Measurements from ENCODE around the gene OPRD1. TPM values are rescaled to one million over a fixed set of nuclear protein-coding genes. Genes with fewer than 3 reads are reported as not detected.
"Not testable (repeated sequence)": the region's sequence is repeated elsewhere in the genome, so short reads cannot be mapped to it uniquely, and the experiment has no call there.

Gene OPRD1
- polyA plus RNA-seq, 3 donors = 0.26 to 0.33 (median 0.33) TPM

GRCh38 chr1:28796352-28797211, 15.4 kb upstream of the OPRD1 start:
- DNase-seq (ENCODE audit: low read depth in 3 of 3, low spot score in 2 of 3) = no peak

GRCh38 chr1:28800324-28800723, 11.6 kb upstream of the OPRD1 start:
- DNase-seq (ENCODE audit: low read depth in 3 of 3, low spot score in 2 of 3) = no peak

GRCh38 chr1:28801461-28801860, 10.5 kb upstream of the OPRD1 start:
- no peak for DNase-seq (ENCODE audit: low read depth in 3 of 3, low spot score in 2 of 3)

- DNase-seq (ENCODE audit: low read depth in 3 of 3, low spot score in 2 of 3) = no peak
These were observed 8.9 kb upstream of the OPRD1 start for GRCh38 chr1:28803051-28803450.

GRCh38 chr1:28803662-28804061, 8.3 kb upstream of the OPRD1 start:
- DNase-seq (ENCODE audit: low read depth in 3 of 3, low spot score in 2 of 3) = no peak

- no peak for DNase-seq (ENCODE audit: low read depth in 3 of 3, low spot score in 2 of 3)
These were observed 7.9 kb upstream of the OPRD1 start for GRCh38 chr1:28804071-28804470.

- DNase-seq (ENCODE audit: low read depth in 3 of 3, low spot score in 2 of 3) = no peak
These were observed 4.9 kb upstream of the OPRD1 start for GRCh38 chr1:28807046-28807445.

- DNase-seq (ENCODE audit: low read depth in 3 of 3, low spot score in 2 of 3) = no peak
These were observed 4.0 kb upstream of the OPRD1 start for GRCh38 chr1:28807986-28808385.

- DNase-seq (ENCODE audit: low read depth in 3 of 3, low spot score in 2 of 3) = no peak
These were observed 603 bp upstream of the OPRD1 start for GRCh38 chr1:28811369-28811765.

- no peak for DNase-seq (ENCODE audit: low read depth in 3 of 3, low spot score in 2 of 3)
These were observed 899 bp downstream of the OPRD1 start for GRCh38 chr1:28812669-28813468.

- no peak for DNase-seq (ENCODE audit: low read depth in 3 of 3, low spot score in 2 of 3)
These were observed 2.0 kb downstream of the OPRD1 start for GRCh38 chr1:28813931-28814465.

- no peak for DNase-seq (ENCODE audit: low read depth in 3 of 3, low spot score in 2 of 3)
These were observed 3.7 kb downstream of the OPRD1 start for GRCh38 chr1:28815533-28816185.

- no peak for DNase-seq (ENCODE audit: low read depth in 3 of 3, low spot score in 2 of 3)
These were observed 5.2 kb downstream of the OPRD1 start for GRCh38 chr1:28817133-28817532.

- DNase-seq (ENCODE audit: low read depth in 3 of 3, low spot score in 2 of 3) = no peak
These were observed 7.0 kb downstream of the OPRD1 start for GRCh38 chr1:28819020-28819419.

GRCh38 chr1:28822799-28823198, 10.8 kb downstream of the OPRD1 start:
- no peak for DNase-seq (ENCODE audit: low read depth in 3 of 3, low spot score in 2 of 3)

GRCh38 chr1:28824061-28824460, 12.1 kb downstream of the OPRD1 start:
- DNase-seq (ENCODE audit: low read depth in 3 of 3, low spot score in 2 of 3) = not testable (repeated sequence)

GRCh38 chr1:28828227-28828858, 16.4 kb downstream of the OPRD1 start:
- DNase-seq (ENCODE audit: low read depth in 3 of 3, low spot score in 2 of 3) = not testable (repeated sequence)

- no peak for DNase-seq (ENCODE audit: low read depth in 3 of 3, low spot score in 2 of 3)
These were observed 18.8 kb downstream of the OPRD1 start for GRCh38 chr1:28830814-28831213.

GRCh38 chr1:28832966-28833365, 21.0 kb downstream of the OPRD1 start:
- no peak for DNase-seq (ENCODE audit: low read depth in 3 of 3, low spot score in 2 of 3)

- DNase-seq (ENCODE audit: low read depth in 3 of 3, low spot score in 2 of 3) = no peak
These were observed 21.4 kb downstream of the OPRD1 start for GRCh38 chr1:28833381-28833780.

GRCh38 chr1:28835237-28835650, 23.3 kb downstream of the OPRD1 start:
- DNase-seq (ENCODE audit: low read depth in 3 of 3, low spot score in 2 of 3) = no peak

All from right renal cortex interstitium (tissue), 3 donors.